Parathyroid adenoma (tissue), 2 donors: ENCODE data around the gene CCDC159.
A peak's percentile ranks its signal among the peaks of the same experiment; 100 is the strongest.
"Not testable (repeated sequence)": the region's sequence is repeated elsewhere in the genome, so short reads cannot be mapped to it uniquely, and the experiment has no call there.

Experiments
- H2AFZ ChIP-seq: fragments of 300-600 bp; sonication (generic); one replicate; pipeline ENCODE4 v1.7.0; 2017; ENCODE audit warnings: antibody characterized with exemption, mild to moderate bottlenecking
- H3K27ac ChIP-seq: fragments of 300-600 bp; sonication (generic); one replicate; pipeline ENCODE4 v1.7.0; 2017
- H3K27me3 ChIP-seq: fragments of 300-600 bp; sonication (generic); one replicate; pipeline ENCODE4 v1.7.0; 2017; ENCODE audit warnings: low read length; ENCODE audit not compliant: control insufficient read depth, insufficient read depth
- H3K36me3 ChIP-seq: fragments of 300-600 bp; sonication (generic); one replicate; pipeline ENCODE4 v1.7.0; 2017; ENCODE audit warnings: low read length; ENCODE audit not compliant: control insufficient read depth, insufficient read depth
- H3K4me1 ChIP-seq: fragments of 300-600 bp; sonication (generic); one replicate; pipeline ENCODE4 v1.7.0; 2017; ENCODE audit warnings: control low read depth
- H3K4me2 ChIP-seq: fragments of 300-600 bp; sonication (generic); one replicate; pipeline ENCODE4 v1.7.0; 2017; ENCODE audit warnings: low read length
- H3K4me3 ChIP-seq: fragments of 300-600 bp; sonication (generic); one replicate; pipeline ENCODE4 v1.7.0; 2017; ENCODE audit warnings: low read depth, low read length
- H3K79me2 ChIP-seq: fragments of 300-600 bp; sonication (generic); one replicate; pipeline ENCODE4 v1.7.0; 2017; ENCODE audit warnings: control low read depth
- H3K9ac ChIP-seq: fragments of 300-600 bp; sonication (generic); one replicate; pipeline ENCODE4 v1.7.0; 2017; ENCODE audit warnings: mild to moderate bottlenecking
- H3K9me3 ChIP-seq: fragments of 300-600 bp; sonication (generic); one replicate; pipeline ENCODE4 v1.7.0; 2017; ENCODE audit warnings: low read length; ENCODE audit not compliant: control insufficient read depth
- CTCF ChIP-seq: fragments of 300-600 bp; sonication (generic); IDR thresholded peaks from one replicate; pipeline ENCODE4 v1.7.0; 2017; ENCODE audit warnings: antibody characterized with exemption, mild to moderate bottlenecking
- donor health status: primary hyperparathyroidism.

Gene CCDC159

GRCh38 chr19:11338569-11339253, 7.6 kb upstream of the CCDC159 start:
- H3K79me2 ChIP-seq = peaks cover 4% of the 10 kb centered on the region
- peak overlapping the region; percentile 74 for H3K27ac ChIP-seq
- no peaks in the 10 kb centered on the region for H3K36me3 ChIP-seq
- H3K4me3 ChIP-seq = peak overlapping the region; percentile 66
- no peaks in the 10 kb centered on the region for H3K9me3 ChIP-seq
- H3K9ac ChIP-seq = no peak overlapping the region
- peak overlapping the region; percentile 94 for H3K4me2 ChIP-seq
- H3K4me1 ChIP-seq = peaks cover 9% of the 10 kb centered on the region
- TF ChIP-seq CTCF = no peak
- H3K27me3 ChIP-seq = no peaks in the 10 kb centered on the region
- peak overlapping the region; percentile 94 for H2AFZ ChIP-seq

GRCh38 chr19:11339254-11340098, 6.8 kb upstream of the CCDC159 start, which contains the start of gene RAB3D:
TSS of gene RAB3D (minus strand) at chr19:11339657. CDS start at chr19:11337399, 2,258 bp downstream.
- H3K27me3 ChIP-seq = no peaks in the 10 kb centered on the region
- no peaks in the 10 kb centered on the region for H3K36me3 ChIP-seq
- H3K4me3 ChIP-seq = peak within 1 kb of the TSS; percentile 66
- peaks cover 14% of the 10 kb centered on the region for H3K4me1 ChIP-seq
- H3K9me3 ChIP-seq = no peaks in the 10 kb centered on the region
- H3K9ac ChIP-seq = peak within 1 kb of the TSS; percentile 43
- peak within 1 kb of the TSS; percentile 94 for H2AFZ ChIP-seq
- peak within 1 kb of the TSS; percentile 74 for H3K27ac ChIP-seq
- H3K79me2 ChIP-seq = peaks cover 4% of the 10 kb centered on the region
- peak within 1 kb of the TSS; percentile 94 for H3K4me2 ChIP-seq
- no peak for TF ChIP-seq CTCF

- not testable (repeated sequence) for H3K27me3 ChIP-seq, H3K36me3 ChIP-seq, H3K9me3 ChIP-seq, H3K79me2 ChIP-seq, H3K9ac ChIP-seq
- Histone ChIP-seq H3K4me3 (peak overlapping the region; percentile 66), H2AFZ (peak overlapping the region; percentile 94), H3K27ac (peak overlapping the region; percentile 74), H3K4me1 (peaks cover 20% of the 10 kb centered on the region), H3K4me2 (peak overlapping the region; percentile 94)
Observed at GRCh38 chr19:11340099-11340467, 6.2 kb upstream of the CCDC159 start.

- H3K27ac ChIP-seq = no peak overlapping the region
- H2AFZ ChIP-seq = no peak overlapping the region
- H3K9ac ChIP-seq = no peak overlapping the region
- peaks cover 4% of the 10 kb centered on the region for H3K79me2 ChIP-seq
- no peaks in the 10 kb centered on the region for H3K36me3 ChIP-seq
- H3K27me3 ChIP-seq = no peaks in the 10 kb centered on the region
- H3K4me2 ChIP-seq = no peak overlapping the region
- TF ChIP-seq CTCF = no peak
- H3K9me3 ChIP-seq = no peaks in the 10 kb centered on the region
- no peak overlapping the region for H3K4me3 ChIP-seq
- peaks cover 28% of the 10 kb centered on the region for H3K4me1 ChIP-seq
Observed at GRCh38 chr19:11342429-11342828, 3.9 kb upstream of the CCDC159 start.

GRCh38 chr19:11345122-11345803, 1.1 kb upstream of the CCDC159 start:
- Histone ChIP-seq H3K4me3 (peak overlapping the region; percentile 97), H3K9me3 (no peaks in the 10 kb centered on the region), H3K27ac (peak overlapping the region; percentile 59), H2AFZ (peak overlapping the region; percentile 91), H3K9ac (no peak overlapping the region), H3K27me3 (no peaks in the 10 kb centered on the region), H3K4me1 (peaks cover 19% of the 10 kb centered on the region), H3K79me2 (no peaks in the 10 kb centered on the region), H3K36me3 (no peaks in the 10 kb centered on the region), H3K4me2 (peak overlapping the region; percentile 97)
- no peak for TF ChIP-seq CTCF
